GM23248 (cell line): ENCODE results near the gene MRPL17. TPM values are rescaled to one million over a fixed set of nuclear protein-coding genes. Genes with fewer than 3 reads are reported as not detected.
A peak's percentile ranks its signal among the peaks of the same experiment; 100 is the strongest.

Source experiments
- DNase-seq: peaks from one replicate; pipeline ENCODE4 v3.0.0-alpha.2; 2015
- H2AFZ ChIP-seq: fragments of 200-600 bp; sonication (generic); 2 replicates; pipeline ENCODE4 v1.6.1; 2016; ENCODE audit warnings: antibody characterized with exemption
- H3F3A ChIP-seq: fragments of 200-600 bp; sonication (generic); 2 replicates; pipeline ENCODE4 v1.6.1; 2016; ENCODE audit warnings: mild to moderate bottlenecking, antibody characterized with exemption, mixed run types; ENCODE audit not compliant: insufficient read depth
- H3K27ac ChIP-seq: fragments of 200-600 bp; sonication (generic); 2 replicates; pipeline ENCODE4 v1.5.1; 2016; ENCODE audit warnings: mild to moderate bottlenecking
- H3K27me3 ChIP-seq: fragments of 200-600 bp; sonication (generic); replicated peaks from 2 replicates; pipeline ENCODE4 v1.6.1; 2016; ENCODE audit warnings: mild to moderate bottlenecking; ENCODE audit not compliant: insufficient read depth
- H3K36me3 ChIP-seq: fragments of 200-600 bp; sonication (generic); 2 replicates; pipeline ENCODE4 v1.6.1; 2016; ENCODE audit warnings: low read depth, mild to moderate bottlenecking
- H3K4me1 ChIP-seq: fragments of 200-600 bp; sonication (generic); 2 replicates; pipeline ENCODE4 v1.6.1; 2016; ENCODE audit warnings: mild to moderate bottlenecking; ENCODE audit not compliant: insufficient read depth
- H3K4me2 ChIP-seq: fragments of 200-600 bp; sonication (generic); one replicate; pipeline ENCODE4 v1.6.1; 2016; ENCODE audit warnings: mild to moderate bottlenecking; ENCODE audit not compliant: unreplicated experiment
- H3K4me3 ChIP-seq: fragments of 200-600 bp; sonication (generic); 2 replicates; pipeline ENCODE4 v1.5.1; 2016; ENCODE audit warnings: mild to moderate bottlenecking
- H3K79me2 ChIP-seq: fragments of 200-600 bp; sonication (generic); 2 replicates; pipeline ENCODE4 v1.6.1; 2016; ENCODE audit warnings: mild to moderate bottlenecking; ENCODE audit not compliant: insufficient read depth
- H3K9ac ChIP-seq: fragments of 200-600 bp; sonication (generic); 2 replicates; pipeline ENCODE4 v1.6.1; 2016; ENCODE audit warnings: mild to moderate bottlenecking
- H3K9me2 ChIP-seq: fragments of 200-600 bp; sonication (generic); 2 replicates; pipeline ENCODE4 v1.6.1; 2016; ENCODE audit warnings: mixed run types, mild to moderate bottlenecking, moderate library complexity; ENCODE audit not compliant: insufficient read depth
- H3K9me3 ChIP-seq: fragments of 200-600 bp; sonication (generic); one replicate; pipeline ENCODE4 v1.6.1; 2017; ENCODE audit warnings: low read depth
- H4K20me1 ChIP-seq: fragments of 200-600 bp; sonication (generic); 2 replicates; pipeline ENCODE4 v1.6.0; 2016; ENCODE audit not compliant: insufficient read depth
- EZH2 ChIP-seq: fragments of 200-600 bp; sonication (generic); IDR thresholded peaks from 2 replicates; pipeline ENCODE4 v1.6.1; 2018; ENCODE audit warnings: antibody characterized with exemption, mild to moderate bottlenecking; ENCODE audit not compliant: insufficient read depth, poor library complexity, severe bottlenecking
- EZH2phosphoT487 ChIP-seq: fragments of 200-600 bp; sonication (generic); IDR thresholded peaks from 2 replicates; pipeline ENCODE4 v1.6.1; 2018; ENCODE audit warnings: antibody characterized with exemption, moderate library complexity, mild to moderate bottlenecking, low read depth; ENCODE audit not compliant: insufficient read depth
- WGBS, 2 experiments: methylation state at CpG; one replicate each; pipeline ENCODE4 v1.1.6; 2015 to 2017; ENCODE audit warnings: low lambda C conversion rate in 2 of 2, low coverage in 1 of 2; ENCODE audit errors: missing lambda C conversion rate in 2 of 2; 5-methylcytosine and 5-hydroxymethylcytosine counted together
- in situ Hi-C: fragments of 300-500 bp; cut with MboI; formaldehyde crosslinking; loops from 2 replicates; pipeline ENCODE4 v1.15.0; 2020
- polyA plus RNA-seq: library from polyadenylated mRNA; unstranded; fragments of >200 nt; fragmentation: Nextera tagmentation; extraction: Ambion mirVana; gene quantifications from 2 replicates; pipeline ENCODE4 v1.2.1, GENCODE V29; 2016
- total RNA-seq: library from RNA; depleted of rRNA; stranded (reverse); fragments of >200 nt; shearing (Covaris generic); gene quantifications from 2 replicates; pipeline ENCODE4 v1.2.3, GENCODE V29; 2014

The MRPL17 gene
- total and polyA plus RNA-seq, 2 experiments from 2014 or later, result 53.5 to 107 TPM

- in situ Hi-C loops, result no loop called here
- H3K9me2 ChIP-seq, result no peaks in the 10 kb centered on the region
- no peaks in the 10 kb centered on the region for H4K20me1 ChIP-seq
- no peaks in the 10 kb centered on the region for H3K4me1 ChIP-seq
- H3K4me3 ChIP-seq, result peak overlapping the region; percentile 61
- 4 to 8% methylated on average over 11 to 40 of the region's 84 CpGs for WGBS, 2 experiments
- no peak overlapping the region for H3K27ac ChIP-seq
- peak; percentile 58 for DNase-seq
- no peaks in the 10 kb centered on the region for H3K9me3 ChIP-seq
- H3K79me2 ChIP-seq, result no peaks in the 10 kb centered on the region
- H3F3A ChIP-seq, result peaks cover 15% of the 10 kb centered on the region
- 0 out of 2 replicates have a peak, but pooled peaks cover 4% of the 10 kb centered on the region for H3K27me3 ChIP-seq
- H3K4me2 ChIP-seq, result no peak overlapping the region
- H3K9ac ChIP-seq, result peak overlapping the region; percentile 31; the same call in 1 of the 2 replicates
- TF ChIP-seq EZH2 (no peak), EZH2phosphoT487 (no peak)
- H2AFZ ChIP-seq, result peak overlapping the region; percentile 58
- no peaks in the 10 kb centered on the region for H3K36me3 ChIP-seq
Observed at GRCh38 chr11:6655020-6655789, 27.9 kb downstream of the MRPL17 start.

GRCh38 chr11:6654281-6655019 is 28.7 kb downstream of the MRPL17 start:
- Histone ChIP-seq H3K9me2 (no peaks in the 10 kb centered on the region), H3K27me3 (0 out of 2 replicates have a peak, but pooled peaks cover 4% of the 10 kb centered on the region), H3K4me1 (no peaks in the 10 kb centered on the region), H3K9ac (no peak overlapping the region), H3K36me3 (no peaks in the 10 kb centered on the region), H2AFZ (peak overlapping the region; percentile 58), H3K4me3 (no peak overlapping the region), H3K9me3 (no peaks in the 10 kb centered on the region), H3F3A (peaks cover 15% of the 10 kb centered on the region), H3K4me2 (no peak overlapping the region), H3K27ac (no peak overlapping the region), H3K79me2 (no peaks in the 10 kb centered on the region), H4K20me1 (no peaks in the 10 kb centered on the region)
- no peak for TF ChIP-seq EZH2phosphoT487
- no peak for TF ChIP-seq EZH2
- in situ Hi-C loops, result no loop called here
- DNase-seq, result no peak
- 38 to 40% methylated on average over 9 of the region's 9 CpGs for WGBS, 2 experiments

GRCh38 chr11:6653656-6654055 is 29.5 kb downstream of the MRPL17 start:
- Histone ChIP-seq H3K79me2 (no peaks in the 10 kb centered on the region), H3K9me2 (no peaks in the 10 kb centered on the region), H2AFZ (no peak overlapping the region), H3K9ac (no peak overlapping the region), H3K27me3 (0 out of 2 replicates have a peak, but pooled peaks cover 4% of the 10 kb centered on the region), H3K4me2 (no peak overlapping the region), H4K20me1 (no peaks in the 10 kb centered on the region), H3K27ac (no peak overlapping the region), H3K4me1 (no peaks in the 10 kb centered on the region), H3K4me3 (no peak overlapping the region), H3F3A (peaks cover 15% of the 10 kb centered on the region), H3K36me3 (no peaks in the 10 kb centered on the region), H3K9me3 (no peaks in the 10 kb centered on the region)
- TF ChIP-seq EZH2phosphoT487, result no peak
- TF ChIP-seq EZH2, result no peak
- WGBS, 2 experiments, result 98 to 100% methylated on average over 2 of the region's 2 CpGs
- in situ Hi-C loops, result no loop called here
- DNase-seq, result no peak

GRCh38 chr11:6653097-6653496 is 30.0 kb downstream of the MRPL17 start:
- no peaks in the 10 kb centered on the region for H3K9me2 ChIP-seq
- no peaks in the 10 kb centered on the region for H4K20me1 ChIP-seq
- 0 out of 2 replicates have a peak, but pooled peaks cover 4% of the 10 kb centered on the region for H3K27me3 ChIP-seq
- no peak overlapping the region for H3K4me3 ChIP-seq
- H3K36me3 ChIP-seq, result no peaks in the 10 kb centered on the region
- WGBS, 2 experiments, result 94 to 96% methylated on average over 1 of the region's 1 CpG
- H3K4me2 ChIP-seq, result no peak overlapping the region
- no peak overlapping the region for H3K27ac ChIP-seq
- H3F3A ChIP-seq, result peaks cover 15% of the 10 kb centered on the region
- H3K9ac ChIP-seq, result no peak overlapping the region
- no peak overlapping the region for H2AFZ ChIP-seq
- H3K79me2 ChIP-seq, result no peaks in the 10 kb centered on the region
- DNase-seq, result no peak
- TF ChIP-seq EZH2phosphoT487, result no peak
- TF ChIP-seq EZH2, result no peak
- no peaks in the 10 kb centered on the region for H3K4me1 ChIP-seq
- in situ Hi-C loops, result no loop called here
- H3K9me3 ChIP-seq, result no peaks in the 10 kb centered on the region
